ENCODE data around the gene B3GNT5.

The B3GNT5 gene, protein sequence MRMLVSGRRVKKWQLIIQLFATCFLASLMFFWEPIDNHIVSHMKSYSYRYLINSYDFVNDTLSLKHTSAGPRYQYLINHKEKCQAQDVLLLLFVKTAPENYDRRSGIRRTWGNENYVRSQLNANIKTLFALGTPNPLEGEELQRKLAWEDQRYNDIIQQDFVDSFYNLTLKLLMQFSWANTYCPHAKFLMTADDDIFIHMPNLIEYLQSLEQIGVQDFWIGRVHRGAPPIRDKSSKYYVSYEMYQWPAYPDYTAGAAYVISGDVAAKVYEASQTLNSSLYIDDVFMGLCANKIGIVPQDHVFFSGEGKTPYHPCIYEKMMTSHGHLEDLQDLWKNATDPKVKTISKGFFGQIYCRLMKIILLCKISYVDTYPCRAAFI
- total RNA-seq: 0.24 to 19.1 reads per million in 2 experiments

DNA sequence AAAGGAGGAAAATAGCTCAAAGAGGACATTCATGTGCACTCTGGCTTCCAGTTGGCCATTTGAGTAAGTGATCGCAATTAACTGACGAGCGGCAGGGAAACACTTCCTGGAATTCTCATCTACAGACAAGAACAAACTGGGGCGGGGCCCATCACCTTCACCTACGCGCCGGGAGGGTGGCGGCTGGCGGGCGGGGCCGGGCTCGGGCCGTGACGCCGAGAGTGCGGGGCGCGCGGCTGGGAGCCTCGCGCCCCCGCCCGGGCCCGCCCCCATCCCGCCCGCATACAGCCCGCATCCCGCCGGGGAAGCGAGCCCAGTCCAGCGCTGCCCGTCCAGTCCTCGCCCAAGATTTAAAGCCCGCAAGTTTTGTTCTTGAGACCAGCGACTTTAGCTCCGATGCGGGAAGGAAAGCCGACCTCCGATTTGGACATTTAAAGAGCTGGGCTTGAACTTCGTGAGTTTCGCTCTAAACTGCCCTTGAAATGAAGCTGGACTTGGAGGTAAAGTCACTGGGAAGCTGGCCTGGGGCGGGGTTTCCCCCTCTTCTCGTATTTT lies at the start of gene B3GNT5:
Gene B3GNT5 (plus strand): TSS at position 281 of the 555 bp plus-strand sequence. CDS start 16,546 bp downstream, outside the sequence.
- no peak for DNase-seq (ENCODE audit: low read depth)

DNA sequence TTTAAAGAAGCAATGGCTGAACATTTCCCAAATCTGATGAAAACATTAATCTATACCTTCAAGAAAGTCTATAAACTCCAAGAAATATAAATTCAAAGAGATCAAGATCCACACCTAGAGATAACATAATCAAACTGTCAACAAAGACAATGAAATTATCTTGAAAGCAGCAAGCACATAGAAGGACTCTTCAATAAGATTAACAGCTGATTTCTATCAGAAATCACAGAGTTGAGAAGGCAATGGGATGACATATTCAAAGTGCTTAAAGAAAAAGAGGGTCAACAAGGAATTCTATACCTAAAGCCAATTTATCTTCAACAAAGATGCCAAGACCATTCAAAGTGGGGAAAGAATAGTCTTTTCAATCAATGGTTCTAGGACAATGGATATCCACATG lies 49.4 kb upstream of the B3GNT5 start:
- DNase-seq (ENCODE audit: low read depth): no peak

DNA sequence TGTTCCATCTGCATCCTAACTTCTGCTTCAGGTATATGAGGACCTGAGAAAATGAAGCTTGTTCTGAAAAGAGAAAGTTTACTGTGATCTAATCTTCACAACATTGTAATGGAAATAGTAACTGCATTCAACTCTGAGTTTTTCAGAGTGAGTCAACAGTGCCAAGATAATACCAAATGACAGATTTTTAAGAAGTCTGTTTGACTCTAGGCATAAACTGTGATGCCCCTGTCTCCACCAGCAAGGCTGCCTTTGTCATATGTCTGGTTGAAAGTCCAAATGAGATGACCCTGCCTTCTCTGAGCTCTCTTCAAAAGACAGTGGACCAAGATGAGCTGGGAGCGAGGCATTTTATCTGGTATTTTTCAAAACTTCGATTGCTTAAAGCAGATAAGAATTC lies 44.8 kb upstream of the B3GNT5 start:
- no peak for DNase-seq (ENCODE audit: low read depth)

DNA sequence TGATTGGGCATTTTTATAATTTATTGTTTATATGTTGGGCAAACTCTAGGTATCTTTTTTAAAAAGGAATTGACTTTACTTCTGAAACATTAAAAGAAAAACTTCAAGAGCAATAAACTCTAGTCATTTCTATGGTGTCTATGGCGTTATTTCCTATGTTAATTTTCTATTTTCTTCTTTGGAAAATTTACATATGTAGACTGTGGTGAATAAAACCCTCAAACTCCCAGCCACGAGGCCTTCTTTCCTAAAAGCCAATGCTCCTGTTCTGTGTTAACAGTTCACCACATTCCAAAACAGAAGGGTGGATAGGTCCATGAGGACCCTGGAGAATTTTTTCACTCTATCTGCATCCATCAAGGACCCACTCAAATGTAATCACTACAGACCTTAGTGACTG lies 44.3 kb upstream of the B3GNT5 start:
- DNase-seq (ENCODE audit: low read depth): no peak

DNA sequence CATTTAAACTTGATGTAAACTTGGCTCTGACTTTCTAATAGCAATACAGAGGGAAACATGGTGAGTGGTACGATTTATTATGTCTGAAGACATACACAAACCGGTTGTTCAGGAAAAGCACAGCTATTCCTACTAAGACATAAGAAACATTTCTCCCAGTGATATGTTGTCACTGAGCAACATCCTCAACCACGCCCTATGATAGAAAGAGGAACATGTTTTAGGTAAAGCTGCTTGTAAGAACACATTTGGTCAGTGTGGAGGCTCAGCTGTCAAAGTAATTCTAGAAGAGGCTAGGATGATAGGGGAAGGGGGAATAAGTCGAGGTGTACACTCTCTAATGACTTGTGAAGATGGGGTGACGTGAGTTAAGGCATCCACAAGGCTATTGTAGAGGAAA lies 42.7 kb upstream of the B3GNT5 start:
- no peak for DNase-seq (ENCODE audit: low read depth)

DNA sequence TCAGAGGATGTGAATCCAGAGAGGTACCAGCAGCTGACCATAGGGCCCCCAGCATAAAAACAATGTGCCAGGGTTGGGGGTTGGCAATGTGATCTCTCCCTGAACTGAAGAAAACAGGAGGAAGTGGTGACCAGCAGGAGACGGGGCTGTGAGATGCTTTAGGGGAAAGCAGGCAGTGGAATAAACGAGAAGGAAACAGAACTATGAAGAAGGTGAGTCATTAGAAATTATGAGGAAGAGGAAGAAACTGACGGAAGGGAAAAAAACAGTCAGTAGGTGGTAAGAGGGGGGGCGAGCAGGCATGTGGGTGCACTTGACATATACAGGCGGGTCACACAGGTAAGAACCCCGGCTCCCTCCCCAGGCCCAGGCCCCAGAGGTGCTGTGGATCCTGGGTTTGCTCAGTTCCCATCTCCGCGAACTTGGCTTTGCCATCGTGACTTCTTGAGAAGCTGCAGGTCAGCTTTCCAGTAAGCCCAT lies 42.2 kb upstream of the B3GNT5 start:
- no peak for DNase-seq (ENCODE audit: low read depth)

DNA sequence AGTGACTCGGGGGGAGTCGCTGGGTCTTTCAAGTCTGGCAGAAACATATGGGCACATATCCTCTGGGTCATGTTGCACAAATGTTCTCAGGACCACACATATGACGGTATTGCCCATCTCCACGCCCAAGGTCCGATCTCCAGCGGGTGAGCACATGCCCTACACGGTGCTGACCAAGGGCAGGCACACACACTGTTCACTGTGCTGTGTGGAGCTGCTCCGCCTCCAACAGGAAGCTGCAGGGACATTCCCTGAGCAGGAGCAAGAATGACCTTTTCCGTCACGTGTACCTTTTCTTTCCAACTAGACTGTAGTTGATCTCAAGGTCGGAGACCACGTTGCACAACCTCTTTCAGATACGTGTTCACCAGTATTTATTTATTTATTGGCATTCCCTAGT lies 41.7 kb upstream of the B3GNT5 start:
- DNase-seq (ENCODE audit: low read depth): no peak

DNA sequence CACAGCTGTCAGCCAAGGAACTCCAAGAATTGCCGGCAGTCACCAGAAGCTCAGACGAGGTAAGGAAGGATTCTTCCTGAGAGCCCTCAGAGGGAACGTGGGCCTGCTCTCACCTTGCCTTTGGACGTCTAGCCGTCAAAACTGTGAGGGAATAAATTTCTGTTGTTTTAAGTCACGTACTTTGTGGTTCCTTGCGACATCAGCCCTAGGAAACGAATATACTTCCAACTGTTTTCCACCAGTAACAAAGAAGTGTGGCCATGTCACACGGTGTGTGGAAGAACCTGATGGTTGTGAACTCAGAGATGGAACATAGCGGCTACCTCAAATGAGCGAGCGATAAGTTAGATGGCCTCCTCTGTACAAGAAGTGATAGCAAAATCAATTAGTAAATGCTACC lies 41.0 kb upstream of the B3GNT5 start:
- no peak for DNase-seq (ENCODE audit: low read depth)

DNA sequence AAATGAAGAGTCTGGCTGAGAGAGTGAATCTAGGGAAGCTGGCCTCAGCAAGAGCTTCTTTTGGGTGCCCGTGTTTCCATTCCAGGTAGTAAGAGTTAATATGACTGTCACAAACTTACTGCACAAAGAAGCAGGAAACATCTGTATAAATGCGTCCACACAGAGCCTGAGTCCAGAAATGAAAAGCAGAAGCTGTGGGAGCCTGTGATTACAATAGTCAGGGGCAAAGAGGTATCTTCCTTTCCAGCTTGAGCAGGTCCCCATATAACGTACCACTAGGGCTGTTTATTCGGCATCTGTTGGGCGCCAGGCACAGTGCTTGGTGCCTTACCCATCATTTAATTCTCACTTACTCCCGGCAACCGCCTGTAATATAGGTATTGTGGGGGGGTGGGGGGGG lies 40.5 kb upstream of the B3GNT5 start:
- no peak for DNase-seq (ENCODE audit: low read depth)

DNA sequence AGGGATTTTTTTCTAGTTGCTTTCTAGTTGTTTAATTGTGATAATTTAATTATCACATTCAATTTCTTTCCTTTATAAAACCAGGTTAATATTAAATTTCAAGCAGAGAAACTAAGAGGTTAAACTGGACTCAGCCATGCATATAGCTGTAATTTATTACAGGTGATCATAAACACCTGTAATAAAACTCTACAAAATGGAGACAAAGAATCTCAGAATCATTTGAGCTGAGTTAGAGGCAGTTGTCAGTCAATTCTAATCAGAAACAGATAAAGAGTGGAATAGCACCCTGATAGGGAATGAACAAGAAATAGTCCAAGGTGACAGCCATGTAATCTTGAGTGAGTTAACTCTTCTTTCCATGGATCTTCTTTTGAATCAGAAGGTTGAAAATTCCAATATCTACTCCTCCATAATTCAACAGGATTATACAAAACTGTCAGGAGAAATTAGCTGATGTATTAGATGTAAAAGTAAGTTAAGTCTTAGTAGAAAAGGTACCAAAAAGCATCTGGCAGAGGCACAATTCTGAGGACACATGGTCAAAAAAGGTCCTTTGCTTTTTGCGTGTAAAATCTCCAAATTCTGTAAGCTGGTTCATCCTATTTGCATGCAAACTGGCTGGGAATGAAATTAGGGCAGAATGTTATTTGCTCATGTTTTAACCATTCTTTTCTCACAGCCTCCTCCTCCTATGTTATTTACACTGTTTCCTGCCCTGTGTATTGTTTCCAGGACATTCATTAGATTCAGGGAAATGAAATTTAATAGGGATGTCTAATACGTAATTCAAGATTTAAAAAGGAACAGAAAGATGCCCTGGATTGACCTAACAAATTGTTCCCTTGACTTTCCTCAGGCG lies 39.4 kb upstream of the B3GNT5 start:
- DNase-seq (ENCODE audit: low read depth): no peak

DNA sequence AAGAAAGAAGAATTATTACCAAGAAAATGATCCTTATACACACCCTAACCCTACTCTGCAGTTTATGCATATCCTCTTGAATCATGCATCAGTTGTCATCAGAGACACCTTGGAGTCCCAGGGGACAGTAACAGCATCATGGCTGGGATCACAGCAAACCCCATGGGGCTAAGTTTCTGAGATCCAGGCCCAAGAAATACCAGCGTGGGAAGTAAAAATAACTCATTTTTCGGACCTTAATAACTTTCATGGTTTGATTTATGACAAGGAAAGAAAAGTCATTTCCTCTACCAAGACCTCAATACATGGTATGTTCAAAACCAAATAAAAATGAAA lies 38.8 kb upstream of the B3GNT5 start:
- no peak for DNase-seq (ENCODE audit: low read depth)

DNA sequence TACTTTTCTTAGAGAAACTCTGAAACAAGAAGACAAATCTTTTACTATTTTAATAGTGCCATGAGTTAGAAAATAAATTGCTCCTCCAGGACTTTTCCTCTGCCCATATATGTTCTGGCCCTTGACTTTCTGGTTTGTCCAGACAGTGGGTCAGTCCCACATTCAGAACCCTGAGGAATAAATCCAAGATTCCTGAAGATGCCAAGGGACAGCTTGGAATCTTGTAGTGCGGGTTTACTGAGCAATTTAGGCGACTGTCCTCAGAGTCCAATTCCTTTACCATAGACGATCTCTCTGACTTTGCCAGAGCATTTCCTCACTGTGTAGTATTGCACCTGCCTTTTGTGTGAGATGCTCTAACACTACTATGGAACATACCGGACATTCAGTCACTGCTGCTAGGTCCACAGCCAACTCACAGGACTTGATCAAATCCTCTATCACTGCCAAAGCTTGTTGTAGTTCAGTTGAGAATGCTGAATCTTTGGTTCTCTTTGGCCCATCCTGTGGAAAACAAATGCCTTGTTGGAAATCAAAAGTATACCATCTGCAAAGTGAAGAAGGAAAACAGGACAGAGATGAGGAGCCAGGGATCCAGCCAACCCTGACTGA lies 37.4 kb upstream of the B3GNT5 start:
- no peak for DNase-seq (ENCODE audit: low read depth)

DNA sequence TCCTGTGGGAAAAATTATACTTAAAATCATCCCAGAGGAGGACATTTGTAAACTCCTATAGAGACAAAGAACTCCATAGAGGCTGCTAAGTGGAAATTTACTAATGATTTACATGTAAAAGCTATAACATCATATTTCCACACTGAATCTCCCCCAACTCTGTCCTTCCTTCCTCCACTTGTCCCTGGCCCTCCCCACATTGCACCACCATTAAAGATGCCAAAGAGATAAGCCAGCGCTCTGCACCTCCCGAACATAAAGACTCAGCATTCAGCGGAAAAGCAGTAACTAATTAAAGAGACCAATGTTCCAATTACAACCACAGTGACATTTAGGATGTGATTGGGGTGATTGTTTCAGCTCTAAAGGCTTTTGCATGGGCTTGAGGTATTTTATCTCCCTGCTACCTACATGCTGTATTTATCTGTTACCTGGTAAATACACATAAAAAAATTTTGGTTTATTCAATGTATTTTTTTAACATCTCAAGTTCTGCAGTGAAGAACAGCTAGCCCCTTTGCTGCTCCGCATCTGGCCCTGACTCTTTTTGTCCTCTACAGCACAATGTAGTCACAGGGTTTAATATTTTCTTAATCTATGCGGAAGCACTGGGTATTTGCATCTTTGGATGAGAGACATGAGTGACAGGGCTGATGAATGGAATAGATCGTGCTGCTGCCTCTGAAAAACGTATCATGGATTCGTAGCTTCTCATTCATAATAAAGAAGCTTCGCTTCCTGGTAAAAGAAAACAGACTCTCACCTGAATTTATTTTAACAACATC lies 35.3 kb upstream of the B3GNT5 start:
- no peak for DNase-seq (ENCODE audit: low read depth)

DNA sequence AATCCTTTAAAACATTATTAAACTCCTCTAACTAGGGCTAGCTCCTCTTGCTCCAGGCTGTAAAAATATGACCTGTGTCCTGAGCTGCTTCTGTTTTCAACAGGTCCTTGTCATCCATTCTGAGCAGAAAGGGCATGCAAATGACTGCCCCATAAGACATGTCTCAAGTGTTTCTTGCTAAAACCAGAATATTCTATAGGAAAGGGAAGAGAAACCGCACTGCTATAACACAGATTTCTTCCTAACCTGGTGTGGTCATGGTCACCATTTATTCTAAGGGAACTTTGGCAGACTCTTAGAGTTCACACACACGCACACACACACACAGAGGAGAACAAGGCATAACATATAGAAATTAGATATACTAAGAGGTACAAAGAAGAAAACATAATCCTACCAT lies 34.2 kb upstream of the B3GNT5 start:
- no peak for DNase-seq (ENCODE audit: low read depth)

DNA sequence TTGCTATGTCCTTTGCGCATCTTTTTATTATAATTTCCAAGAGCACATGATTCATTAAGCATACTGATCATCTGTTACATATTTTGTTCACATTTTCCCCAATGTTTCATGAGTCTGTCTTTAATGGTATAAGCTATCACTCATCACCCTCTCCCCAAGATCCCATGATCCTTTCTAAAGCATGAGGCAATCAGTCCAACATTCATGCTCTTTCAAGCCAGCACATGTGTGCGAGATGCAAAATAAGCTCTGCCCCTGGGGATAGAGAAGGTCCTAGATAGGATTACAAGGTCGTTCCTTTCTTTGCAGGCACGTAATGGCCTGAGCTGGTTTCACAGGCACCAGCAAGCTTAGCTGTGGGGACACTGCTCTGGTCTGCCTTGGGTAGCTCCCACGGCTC lies 32.2 kb upstream of the B3GNT5 start:
- no peak for DNase-seq (ENCODE audit: low read depth)

DNA sequence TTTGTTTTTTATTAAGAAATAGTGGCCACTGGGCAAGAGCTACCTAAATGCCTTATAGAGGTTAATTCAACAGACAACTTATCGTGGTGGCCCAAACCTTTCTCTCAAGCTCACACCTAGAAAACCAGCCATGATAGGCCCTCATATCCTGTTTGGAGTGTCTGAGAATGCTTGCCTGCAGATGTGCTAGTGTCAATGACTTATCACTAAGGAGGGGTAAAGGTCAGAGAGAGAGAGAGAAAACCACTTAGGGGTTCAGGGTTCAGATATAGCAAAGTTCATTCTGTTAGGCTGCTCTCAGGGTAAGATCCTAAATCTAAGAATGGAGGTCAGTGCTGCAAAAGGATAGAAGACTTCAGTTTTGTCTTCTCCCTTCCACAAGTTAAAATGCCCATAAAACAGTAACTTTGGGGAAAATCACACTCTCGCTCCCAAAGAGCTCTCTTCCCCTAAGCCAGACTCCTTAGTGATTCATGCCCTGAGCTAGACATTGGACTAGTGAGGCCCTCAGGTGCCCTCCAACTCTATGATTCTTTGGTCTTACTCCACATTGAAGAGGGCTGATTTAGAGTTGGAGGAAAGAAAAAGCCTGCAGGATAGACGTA lies 30.3 kb upstream of the B3GNT5 start:
- no peak for DNase-seq (ENCODE audit: low read depth)

DNA sequence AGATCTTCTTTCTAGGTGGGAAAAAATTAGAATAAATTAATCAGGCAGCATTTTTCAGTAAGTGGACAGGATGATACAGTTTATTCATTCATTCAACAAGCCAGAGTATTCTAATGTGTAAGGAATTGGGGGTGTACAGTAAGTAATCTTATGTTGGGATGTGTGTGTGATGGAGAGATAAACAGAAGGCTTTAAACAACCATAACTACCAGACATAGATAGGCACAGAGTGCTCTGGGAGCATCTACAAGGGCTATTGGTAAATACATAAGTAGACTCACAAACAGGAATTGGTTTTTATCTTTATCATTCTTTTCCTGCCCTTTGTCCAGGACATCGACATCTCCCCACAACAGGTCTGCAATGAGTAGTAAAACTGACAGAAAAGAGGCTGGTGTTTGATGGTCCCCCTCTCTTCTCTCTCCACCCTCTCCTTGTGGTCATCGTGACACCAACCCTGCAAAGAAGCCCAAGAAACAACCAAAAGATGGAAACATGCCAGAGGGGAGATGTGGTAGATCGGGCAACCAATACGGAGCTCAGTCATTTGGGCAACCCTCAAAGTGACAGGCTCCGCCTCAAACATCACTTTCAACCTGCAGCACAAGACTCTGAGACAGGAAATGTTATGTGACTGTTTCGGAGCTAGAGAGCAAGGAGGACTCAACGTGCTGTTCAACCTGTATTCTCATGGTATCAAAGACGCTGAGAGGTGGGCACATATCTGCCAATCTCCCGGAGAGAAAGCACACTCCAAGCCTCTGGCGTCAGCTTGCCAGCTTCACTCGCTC lies 28.7 kb upstream of the B3GNT5 start:
- no peak for DNase-seq (ENCODE audit: low read depth)

DNA sequence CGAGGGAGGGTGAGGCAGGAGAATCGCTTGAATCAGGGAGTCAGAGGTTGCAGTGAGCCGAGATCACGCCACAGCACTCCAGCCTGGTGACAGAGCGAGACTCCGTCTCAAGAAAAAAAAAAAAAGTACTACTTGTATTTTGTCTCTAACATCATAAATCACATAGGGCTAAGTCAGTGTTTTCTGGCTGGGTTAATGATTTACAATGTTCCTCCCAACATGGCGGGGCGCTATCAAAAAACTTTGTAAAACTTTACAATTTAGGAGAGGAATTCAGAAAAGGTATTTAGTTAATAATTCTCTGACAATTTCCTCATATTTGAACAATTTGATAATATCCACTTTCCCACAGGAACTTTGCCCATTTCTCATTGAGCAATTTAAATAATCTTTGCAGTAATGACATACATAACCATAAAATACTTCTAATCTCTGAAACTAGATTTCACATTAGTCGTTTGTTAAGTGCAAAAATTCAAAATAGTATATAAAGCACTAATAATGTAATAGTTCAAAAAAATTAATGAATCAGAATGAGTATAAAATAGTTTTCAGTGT lies 26.6 kb upstream of the B3GNT5 start:
- no peak for DNase-seq (ENCODE audit: low read depth)

DNA sequence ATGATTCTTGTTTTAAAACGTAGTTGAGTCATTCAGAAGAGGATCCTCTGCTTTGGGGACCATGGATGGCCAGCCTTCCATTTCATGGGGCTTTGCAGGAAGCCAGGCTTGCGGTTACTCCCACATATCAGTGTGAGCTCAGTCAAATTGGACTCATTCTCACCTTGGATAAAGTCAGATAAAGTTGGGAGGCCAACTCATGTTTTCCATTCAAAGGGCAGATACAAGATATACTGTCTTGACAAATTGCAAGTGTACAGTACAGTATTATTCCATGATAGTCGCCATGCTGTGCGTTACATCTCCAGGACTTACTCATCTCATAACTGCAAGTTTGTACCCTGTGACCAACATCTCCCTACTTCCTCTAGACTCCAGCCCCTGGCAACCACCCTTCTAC lies 25.5 kb upstream of the B3GNT5 start:
- DNase-seq (ENCODE audit: low read depth): no peak

DNA sequence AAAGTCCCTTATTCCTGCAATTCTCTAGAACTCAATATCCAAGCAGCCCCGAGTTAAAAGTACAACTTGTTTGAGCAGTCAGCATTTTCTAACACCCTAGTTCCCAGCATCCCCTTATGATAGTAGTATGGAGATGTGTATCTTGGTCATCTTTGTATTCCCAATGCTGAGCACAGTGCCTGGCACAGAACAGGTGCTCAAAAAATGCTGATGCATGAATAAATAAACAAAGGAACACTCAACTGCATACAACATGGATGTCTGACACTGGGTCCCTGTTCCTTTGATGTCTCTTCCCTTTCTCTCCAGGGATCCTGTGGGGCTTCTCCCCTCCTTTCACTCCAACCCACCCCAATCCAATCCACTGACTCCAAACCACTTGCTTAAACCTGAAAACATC lies 23.9 kb upstream of the B3GNT5 start:
- DNase-seq (ENCODE audit: low read depth): no peak

All from T follicular helper cell (primary cell).